HG02852 (cell line): ENCODE results near the gene CACNG1.

Experiments
- ATAC-seq: cut with Tn5 transposase; IDR thresholded peaks from one replicate; pipeline ENCODE4 v1.9.1; 2021; ENCODE audit warnings: mild to moderate bottlenecking, moderate library complexity; ENCODE audit not compliant: unreplicated experiment

Gene CACNG1

DNA sequence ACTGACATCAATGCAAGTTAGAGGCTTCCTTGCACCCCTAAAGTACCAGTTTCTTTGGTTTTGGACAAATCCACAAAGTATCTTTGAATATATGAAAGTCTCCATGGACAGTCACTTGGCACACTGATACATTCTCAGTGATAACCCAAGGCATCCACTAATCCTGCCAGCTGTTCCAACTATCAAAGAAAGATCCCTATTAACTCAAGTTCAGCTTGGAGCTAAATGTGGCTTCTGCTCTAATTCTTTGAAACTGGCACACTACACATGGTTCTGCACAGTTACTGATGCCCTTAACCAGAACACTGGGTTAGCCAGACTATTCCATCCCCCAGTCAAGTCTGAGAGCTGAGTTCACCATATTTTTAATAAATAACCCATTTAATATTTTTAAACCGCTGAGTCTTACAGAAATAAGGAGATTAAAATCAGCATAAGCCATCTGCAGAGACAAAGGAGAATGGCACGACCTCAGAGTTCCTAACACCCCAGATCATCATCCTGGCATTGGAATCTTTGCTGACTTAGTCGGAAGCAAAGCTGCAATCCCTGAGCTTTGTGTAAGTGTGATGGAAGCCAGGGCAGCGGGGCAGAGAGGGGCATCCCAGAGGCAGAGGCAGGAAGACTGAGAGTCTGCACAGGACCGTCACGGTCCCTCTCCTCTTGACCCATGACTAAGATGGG is 6.3 kb downstream of the CACNG1 start:
- ATAC-seq = no peak

DNA sequence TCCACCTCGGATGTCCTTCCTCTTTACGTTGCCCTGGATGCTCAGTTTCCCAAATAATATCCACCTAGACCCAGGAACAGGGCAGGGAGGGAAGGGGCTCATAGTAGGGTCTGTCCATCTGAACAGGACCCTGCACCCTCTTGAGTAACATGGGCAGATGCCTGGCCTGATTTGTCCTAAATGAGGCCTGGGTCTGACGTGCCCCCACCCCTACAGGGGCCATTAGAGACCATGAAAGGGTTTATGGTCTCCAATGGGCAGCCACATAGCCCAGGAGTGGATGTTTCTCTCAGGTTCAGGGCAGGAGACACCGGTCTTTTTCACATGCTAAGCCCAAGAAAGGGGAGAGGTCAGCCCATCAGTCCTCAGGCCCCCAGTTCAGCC is 6.8 kb downstream of the CACNG1 start:
- ATAC-seq = no peak

DNA sequence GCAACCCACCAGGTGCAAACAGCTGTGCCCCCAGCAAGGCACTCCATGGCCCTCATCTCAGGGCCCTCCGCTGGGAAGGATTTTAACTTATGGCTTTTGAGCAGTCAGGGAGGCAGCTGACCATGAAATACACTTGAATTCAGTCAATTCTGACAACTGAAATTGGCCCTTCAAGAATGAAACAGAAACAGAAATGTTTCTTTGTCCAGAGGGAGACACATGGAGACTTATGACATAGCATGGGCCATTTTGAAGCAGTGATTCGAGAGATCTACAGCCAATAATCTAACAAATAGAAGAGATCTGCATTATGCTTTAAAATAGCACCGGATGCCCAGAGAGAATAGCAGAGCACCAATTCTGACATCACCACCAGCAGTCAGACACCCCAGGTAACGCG is 7.5 kb downstream of the CACNG1 start:
- no peak for ATAC-seq

DNA sequence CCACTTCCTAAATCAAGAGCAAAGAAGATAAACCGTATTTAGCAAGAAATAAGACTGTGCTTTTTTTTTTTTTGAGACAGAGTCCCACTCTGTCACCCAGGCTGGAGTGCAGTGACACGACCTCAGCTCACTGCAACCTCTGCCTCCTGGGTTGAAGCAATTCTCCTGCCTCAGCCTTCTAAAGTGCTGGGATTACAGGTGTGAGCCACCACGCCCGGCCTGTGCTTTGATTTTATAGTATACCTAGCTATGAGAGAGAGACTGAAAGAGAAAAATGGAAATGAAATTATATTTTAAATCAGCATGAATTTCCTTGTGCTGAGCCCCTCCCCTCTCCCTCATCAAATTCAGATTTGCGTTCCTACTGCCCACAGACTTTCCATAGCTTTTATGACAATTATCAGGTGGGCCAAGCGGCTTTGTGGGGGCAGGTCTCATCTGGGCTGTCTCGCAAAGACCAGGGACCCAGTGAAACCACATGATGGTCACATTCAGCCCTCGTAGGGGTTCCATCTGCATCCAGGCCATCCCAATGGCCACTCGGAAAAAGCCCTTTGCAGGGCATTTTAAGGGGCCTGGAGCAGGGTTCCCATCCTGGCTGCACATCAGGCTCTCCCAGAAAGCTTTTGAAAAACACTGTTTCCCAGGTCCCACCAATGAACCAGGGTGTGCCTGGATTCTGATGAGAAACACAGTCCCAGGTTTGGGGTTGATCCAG is 8.5 kb downstream of the CACNG1 start:
- no peak for ATAC-seq

DNA sequence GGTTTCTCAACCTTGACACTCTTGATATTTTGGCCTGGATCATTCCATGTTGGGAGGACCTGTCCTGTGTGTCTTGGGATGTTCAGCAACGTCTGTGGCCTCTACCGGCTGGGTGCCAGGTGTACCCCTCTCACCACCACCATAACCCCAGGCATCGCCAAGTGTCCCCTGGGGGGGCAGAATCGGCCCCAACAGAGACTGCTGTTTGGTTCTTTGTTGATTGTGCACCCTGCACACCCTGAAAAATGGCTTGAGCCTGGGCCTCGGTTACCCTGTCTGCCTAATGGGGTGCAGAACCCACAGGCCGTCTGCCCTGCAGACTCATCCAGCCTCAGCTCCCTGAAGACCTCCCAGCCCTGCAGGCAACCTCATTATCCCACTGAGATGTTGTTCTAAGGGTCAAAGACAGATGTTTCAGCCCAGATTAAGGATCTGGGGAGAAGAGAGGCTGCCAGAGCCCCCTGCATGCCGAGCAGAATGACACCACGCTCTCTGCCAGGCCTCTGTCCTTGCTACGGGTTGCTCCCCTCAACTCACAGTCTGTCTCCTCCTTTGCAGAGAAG is 9.2 kb downstream of the CACNG1 start:
- no peak for ATAC-seq

DNA sequence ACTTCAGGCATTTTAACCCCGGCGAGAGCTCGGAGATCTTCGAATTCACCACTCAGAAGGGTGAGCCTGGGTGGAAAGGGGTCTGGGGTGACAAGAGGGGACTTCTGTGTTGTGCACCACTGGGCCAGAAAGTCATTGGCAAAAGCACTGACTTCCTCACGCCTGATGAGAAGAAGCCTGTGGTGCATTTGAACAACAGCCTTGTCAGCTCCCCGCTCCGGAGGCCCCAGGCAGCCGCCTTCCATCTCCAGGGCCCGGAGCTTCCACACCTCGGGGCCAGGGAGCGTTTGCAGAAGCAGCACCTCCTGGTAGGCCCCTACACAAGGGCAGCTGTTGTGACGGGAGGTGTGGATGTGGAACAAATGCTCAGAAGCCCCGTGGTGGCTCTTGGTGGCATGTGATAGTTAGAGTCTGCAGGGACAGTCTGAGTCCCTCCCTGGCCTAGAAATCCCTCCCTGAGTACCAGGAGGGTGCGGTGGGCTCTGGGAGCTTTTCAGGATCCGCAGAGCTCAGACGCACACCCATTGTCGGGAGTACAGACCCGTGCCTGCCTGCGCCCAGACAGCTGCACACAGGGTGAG is 9.7 kb downstream of the CACNG1 start:
- no peak for ATAC-seq

DNA sequence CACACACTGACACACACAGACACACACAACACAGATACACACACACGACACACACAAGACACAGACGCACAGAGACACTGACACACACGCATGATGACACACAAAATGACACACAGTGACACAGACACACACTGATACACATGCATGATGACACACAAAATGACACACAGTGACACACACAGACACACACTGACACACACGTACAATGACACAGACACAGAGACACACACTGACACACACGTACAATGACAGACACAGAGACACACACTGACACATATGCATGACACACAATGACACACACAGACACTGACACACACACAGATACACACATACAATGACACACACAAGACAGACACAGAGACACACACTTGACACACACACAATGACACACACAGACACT is 10.3 kb downstream of the CACNG1 start:
- no peak for ATAC-seq

DNA sequence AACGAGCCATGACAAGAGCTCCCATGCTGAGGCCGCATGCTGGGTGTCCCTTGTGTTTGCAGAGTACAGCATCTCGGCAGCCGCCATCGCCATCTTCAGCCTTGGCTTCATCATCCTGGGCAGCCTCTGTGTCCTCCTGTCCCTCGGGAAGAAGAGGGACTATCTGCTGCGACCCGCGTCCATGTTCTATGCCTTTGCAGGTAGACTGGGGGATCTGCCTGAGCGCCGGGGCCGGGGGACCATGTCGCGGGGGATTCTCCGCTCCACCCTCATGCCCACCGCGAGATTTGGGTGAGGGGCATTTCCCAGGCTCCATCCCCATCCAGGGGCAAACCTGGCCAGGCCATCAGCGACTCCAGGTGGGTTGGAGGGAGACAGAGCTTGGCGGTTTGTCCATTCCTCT is 10.7 kb downstream of the CACNG1 start:
- no peak for ATAC-seq

DNA sequence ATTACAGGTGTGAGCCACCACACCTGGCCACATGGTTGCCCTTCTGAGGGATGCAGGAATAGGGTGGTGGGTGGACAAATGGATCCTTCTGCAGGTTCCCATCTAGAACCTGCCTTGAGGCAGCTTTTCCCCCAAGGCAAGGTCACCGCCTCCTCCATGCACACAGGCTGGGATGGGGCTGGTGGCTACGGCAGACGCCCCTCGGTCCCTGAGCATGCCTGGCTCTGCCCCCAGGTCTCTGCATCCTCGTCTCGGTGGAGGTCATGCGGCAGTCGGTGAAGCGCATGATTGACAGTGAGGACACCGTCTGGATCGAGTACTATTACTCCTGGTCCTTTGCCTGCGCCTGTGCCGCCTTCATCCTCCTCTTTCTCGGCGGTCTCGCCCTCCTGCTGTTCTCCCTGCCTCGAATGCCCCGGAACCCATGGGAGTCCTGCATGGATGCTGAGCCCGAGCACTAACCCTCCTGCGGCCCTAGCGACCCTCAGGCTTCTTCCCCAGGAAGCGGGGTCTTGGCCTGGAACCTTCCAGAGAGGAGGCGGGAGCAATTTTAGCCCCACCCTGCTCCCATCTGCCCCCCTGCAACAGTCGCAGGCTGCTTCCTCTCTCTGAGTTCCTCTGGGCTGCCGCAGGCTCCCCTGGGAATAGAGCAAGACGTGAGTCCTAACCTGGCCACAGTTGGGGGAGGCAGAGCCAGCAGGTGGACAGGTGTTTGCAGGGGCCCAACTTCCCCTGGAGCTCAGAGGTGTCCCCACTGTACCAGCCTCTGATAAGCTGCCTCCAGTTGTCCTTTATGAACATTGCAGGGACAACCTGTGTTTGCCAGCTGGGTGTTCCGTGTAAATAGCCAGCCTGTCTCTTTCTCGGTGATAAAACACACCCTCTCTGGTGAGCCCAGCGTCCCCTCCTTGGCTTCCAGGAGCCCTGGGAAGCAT is 11.7 kb downstream of the CACNG1 start:
- no peak for ATAC-seq

DNA sequence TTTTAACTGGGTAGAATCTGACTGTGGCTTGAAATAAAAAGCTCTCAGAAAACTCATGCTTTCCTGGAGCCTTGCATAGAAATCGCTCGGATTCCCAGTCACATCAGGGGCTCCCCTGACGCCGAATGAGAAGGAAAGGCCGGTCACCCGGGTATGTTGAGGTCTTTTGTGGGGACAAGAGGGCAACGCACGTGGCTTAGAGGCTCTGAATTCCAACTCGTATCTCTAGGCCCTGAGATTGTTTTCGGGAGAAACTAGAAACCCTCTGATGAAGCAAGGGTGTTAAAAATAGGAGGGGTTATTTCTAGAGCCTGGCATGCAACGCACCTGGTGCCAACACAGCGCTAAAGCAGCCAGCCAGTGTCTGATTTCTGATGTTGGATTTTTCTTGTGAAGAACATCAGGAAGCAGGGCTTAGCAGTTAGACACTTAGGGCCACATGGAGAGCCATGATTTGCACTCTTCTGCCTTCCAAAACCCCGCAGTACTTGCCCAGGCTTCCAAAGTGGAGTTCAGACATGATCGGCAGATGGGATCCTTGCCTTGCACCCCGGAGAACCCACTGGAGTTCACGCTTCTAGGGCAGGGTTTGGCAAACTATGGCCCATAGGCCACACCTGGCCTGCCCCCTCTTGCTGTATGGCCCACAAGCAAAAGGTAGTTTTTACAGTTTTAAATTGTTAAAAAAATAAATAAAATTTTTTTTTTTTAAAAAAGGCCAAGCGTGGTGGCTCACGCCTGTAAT is 12.6 kb downstream of the CACNG1 start:
- ATAC-seq = no peak

DNA sequence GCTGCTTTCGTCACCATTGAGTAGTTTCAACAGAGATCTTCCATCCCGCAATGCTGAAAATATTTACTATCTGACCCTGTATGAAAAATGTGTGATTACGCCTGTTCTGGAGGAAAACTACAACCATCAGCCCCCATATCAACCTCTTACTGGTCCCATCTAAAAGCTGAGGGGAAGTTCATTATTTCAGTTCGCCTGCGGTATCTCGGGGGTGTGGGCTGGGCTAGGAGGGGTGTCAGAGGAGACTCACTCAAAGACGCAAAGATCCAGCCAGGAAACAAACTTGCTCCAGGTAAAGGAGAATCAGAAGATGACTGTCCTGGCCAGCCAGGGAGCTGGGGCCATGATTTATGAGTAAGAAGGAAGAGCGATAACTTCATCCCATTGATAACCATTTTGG is 13.7 kb downstream of the CACNG1 start:
- no peak for ATAC-seq

DNA sequence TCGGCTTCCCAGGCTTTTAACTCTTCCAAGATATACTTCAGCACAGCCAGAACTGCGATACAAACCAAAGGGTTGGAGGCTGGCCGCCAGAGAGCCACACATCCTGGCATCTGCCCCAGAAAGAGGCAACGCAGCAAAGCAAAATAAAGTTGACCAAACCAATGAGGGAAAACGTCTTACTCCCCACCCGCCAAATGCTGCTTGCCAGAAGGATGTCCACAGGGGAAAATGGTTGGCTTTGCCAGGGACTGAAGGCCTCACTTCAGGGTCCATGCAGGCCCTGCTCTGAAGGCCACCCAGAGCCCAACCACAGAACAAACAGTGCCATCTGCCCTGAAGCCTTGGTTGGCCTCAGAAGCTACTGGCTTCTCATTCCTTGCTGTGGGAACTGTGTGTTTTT is 15.0 kb downstream of the CACNG1 start:
- ATAC-seq = no peak

DNA sequence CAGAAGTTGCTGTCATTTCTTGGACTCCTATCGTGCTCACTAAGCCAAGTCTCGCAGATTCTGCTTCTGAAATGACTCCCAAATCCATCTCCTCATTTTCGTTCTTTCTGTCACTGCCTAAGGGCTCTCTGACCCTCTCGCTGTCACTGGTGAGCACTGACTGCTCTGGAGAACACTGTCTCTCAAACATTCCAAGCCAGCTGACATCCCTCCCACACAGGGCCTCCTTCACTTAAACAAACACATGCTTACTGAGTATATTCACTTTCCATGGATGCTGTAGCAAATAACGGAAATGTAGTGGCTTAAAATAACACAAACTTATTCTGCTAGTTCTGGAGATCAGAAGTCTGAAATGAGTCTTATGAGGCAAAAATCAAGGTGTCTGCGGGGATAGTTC is 18.8 kb downstream of the CACNG1 start:
- ATAC-seq = no peak

DNA sequence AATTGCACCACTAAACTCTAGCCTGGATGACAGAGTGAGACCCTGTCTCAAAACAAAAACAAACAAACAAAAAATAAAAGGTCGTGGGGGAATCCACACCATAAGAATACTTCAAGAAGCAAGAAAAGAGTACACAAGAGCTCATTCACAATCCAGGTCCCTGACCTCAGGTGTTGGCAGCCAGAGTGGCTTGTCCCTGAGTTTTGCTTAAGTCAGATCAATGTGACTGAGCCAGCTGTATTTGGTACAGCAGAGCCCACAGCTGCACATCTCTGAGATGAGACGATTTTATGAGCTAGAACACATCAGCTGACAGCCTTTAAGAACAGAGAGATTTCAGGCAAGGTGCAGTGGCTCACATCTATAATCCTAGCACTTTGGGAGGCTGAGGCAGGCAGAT is 22.4 kb downstream of the CACNG1 start:
- ATAC-seq = no peak

DNA sequence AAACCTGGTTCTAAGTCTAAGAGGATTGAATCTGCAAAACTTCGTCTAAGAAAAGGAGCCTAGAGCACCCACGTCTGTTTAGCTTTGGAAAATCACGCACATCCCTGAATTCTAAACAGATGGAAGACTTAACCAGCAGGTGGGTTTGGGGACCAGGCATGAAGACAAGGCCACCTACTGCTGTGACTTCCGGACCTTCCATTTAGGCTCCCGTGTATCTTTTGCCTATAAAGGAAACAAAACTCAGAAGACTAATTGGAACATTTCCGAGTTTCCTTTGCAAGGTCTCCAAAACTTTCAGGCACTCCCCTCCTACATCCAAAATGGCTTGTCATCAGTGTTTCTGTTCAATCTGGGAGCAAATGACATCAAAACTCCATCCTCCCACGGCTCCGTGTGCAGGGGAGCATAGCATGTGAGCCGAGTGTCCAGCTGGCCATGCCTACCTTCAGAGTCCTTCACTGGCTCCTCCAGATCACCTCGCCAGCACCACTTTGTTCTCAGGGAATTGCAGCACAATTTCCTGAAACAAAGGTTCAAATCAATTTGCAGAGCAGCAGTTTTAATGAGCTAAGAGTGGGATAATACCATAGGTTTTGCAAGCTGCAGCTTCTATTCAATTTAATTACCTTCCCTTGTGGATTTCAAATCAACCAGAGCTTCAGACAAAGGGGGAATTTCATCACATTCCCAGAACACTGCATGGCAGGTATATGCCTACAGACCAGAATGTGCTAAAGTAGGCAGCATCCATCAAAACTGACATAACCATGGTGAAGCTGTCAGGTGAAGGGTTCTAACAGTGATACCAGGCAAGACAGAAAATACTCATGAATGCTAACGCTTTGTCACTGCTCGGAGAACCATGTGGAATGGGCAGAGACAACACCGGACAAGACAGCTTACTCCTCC is 23.5 kb downstream of the CACNG1 start:
- no peak for ATAC-seq

DNA sequence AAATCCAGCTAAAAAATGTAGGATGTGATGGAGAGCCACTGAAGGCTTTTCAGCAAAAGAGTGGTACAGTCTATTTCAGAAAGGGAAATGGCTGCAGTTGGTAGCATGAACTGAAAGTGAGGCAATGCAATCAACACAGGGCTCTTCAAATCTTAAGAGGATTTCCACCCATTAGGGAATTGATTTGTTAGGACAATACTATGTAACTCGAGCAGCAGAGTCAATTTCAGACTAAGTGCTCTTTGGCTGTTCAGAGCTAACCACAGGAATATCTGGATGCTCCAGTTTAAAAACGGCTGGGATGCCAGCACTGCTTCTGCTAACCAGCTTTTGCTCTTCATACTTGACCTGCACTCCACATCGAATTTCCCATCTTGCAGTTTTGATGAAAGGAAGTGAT is 24.6 kb downstream of the CACNG1 start:
- ATAC-seq = no peak

DNA sequence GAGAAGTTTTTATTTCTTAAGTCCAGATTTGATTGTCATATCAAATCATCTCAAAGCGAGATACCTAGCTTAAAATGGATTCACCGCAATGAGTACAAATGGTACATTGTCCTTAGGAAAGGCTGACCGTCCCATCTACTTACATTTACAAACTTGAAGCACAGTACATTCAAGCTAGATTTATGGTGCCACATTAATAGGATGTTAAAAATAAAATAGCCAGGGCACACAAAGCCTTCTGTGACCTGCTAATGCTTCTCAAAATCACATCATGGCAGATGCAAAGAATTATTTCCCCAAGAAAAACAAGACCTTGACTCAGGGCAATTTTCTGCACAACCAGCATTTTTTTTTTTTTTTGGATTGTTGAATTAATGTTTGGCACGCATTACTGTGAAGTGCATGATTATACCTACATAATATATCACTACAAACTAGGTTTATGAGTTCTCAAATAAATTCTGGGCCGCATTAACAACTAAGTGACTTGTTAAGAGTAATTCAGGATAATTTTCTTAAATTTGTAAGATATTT is 25.3 kb downstream of the CACNG1 start:
- ATAC-seq = no peak

DNA sequence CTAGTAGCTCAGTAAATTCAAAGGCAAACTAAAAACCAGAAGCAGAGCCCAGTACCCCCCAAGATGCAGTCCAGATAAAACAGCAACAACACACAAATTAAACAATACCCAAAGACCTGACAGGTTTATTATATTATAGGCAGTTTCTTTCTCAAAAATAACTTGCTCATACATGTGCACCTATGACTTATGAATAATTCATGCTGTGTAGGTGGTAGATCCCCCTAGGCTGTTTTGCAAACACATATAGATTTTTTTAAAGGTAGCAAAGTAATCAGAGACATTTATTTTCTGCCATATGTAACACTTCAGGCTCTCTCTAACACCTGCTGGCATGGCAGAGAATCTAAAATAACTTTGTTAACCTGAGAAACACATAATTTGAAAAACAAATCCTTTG is 27.2 kb downstream of the CACNG1 start:
- no peak for ATAC-seq

DNA sequence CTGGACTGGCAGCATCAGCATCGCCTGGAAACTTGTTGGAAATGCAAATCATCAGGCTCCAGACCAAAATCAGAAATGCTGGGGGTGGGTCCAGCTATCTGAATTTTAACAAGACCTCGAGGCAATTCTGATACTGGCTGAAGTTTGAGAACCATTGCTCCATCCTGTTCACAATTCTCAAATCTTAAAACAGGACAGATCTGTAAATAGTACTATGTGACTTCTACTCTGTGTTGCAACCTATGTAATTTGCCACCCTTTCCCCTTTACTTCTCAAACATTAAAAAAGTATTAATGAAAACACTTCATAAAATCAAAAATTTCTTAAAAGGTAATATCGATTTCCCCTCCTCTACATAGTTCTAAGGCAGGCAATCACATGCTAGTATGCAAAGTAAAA is 28.5 kb downstream of the CACNG1 start:
- no peak for ATAC-seq
